GM18858 (cell line): ENCODE results near the gene NRCAM.

Source experiments
- ATAC-seq: cut with Tn5 transposase; IDR thresholded peaks from one replicate; pipeline ENCODE4 v1.9.1; 2021; ENCODE audit not compliant: unreplicated experiment

NRCAM gene

DNA sequence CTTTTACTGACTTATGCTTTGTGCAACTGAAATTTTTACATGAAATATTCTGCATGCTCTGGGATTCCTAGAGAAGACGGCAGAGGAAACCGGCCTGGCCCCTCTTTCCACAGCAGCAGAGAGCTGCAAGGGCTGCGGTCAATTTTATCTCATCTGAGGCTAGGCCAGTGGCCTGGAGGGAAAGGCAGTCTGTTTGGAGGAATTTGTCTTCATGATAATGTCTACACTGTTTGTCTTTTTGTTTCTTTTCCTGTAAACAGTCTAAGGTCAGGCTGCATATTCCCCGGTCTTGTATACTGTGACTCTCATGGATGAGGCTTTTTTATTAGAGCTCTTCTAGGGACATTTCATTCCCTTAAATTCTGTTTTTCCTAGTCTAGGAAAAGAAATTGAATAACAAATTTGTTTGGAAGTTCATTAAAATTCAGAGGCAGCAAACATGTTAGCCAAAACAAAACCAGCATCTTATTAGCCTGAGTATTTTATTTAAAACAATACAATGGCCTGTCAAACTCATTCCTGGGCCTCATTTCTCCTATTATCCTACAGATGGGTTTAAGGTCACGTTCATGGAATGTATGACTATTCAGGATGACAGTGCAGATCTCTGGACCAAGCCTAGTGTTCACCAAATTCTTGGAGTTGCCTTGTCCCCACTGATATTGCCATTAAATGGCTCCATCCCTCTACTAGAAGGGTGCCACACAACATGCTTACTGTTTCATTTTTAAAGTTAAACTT is 352.5 kb downstream of the NRCAM start:
- no peak for ATAC-seq

DNA sequence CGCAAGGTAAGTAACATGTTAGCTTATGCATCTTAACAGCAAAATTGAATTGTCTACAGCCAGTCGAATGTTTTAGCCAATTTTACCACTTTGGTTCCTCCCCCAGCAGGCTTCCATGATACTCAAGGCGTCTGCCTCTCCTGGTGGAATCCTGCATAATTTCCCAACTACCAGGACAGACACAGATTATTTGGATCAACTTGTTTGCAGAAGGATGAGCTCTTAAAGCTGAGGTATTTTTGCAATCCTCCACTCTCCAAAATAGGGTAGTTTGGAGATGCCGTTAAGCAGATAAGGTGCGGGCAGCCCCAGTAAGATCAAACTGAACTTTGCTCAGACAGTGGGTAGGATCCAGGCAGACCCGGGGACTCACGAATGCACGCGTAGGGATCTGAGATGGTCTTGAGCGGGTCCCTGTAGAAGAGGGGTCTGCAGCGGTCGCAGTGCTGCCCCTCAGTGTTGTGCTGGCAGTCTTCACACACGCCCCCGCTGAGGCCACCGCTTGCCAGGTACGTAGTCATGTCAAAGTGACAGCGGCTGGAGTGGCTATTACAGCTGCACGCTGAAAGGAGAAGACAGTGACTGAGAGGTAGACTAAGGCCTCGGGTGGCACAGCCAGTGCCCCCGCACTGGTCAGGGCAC is 353.4 kb downstream of the NRCAM start:
- no peak for ATAC-seq

DNA sequence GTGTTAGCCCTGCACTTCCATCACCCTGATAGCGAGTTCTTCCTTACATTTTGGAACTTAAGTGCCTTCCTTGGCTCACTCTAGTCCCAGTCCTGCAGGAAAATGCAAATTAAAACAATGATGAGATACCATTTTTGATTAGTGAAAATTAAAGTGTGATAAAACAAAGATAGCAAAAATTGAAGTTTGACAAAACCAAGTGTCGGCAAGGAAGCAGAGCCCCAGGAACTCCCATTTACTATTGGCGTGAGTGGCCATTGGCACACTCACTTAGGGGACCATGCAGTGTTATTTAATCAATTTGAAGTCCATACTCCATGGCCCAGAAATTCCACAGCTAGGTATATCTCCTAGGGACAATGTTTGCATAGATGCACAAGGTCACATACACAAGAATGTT is 354.5 kb downstream of the NRCAM start:
- no peak for ATAC-seq

DNA sequence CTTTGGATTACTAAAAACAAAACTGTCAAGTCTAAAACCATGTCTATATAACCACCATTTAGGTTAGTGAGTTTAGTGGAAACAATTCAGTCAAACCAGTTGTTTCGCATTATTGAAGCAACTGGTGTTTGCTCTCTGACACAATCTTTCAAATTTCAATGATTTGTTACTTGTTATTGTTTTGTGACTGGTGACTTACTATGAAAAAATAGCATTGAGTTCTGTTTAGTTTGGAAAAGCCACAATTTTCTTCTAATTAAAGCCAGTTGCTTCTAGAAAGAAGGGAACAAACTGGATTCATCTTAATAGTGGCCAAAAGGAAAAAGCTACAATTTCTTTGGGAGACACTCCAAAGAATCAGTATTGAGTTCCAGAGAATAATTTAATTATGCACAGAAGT is 356.5 kb downstream of the NRCAM start:
- no peak for ATAC-seq

DNA sequence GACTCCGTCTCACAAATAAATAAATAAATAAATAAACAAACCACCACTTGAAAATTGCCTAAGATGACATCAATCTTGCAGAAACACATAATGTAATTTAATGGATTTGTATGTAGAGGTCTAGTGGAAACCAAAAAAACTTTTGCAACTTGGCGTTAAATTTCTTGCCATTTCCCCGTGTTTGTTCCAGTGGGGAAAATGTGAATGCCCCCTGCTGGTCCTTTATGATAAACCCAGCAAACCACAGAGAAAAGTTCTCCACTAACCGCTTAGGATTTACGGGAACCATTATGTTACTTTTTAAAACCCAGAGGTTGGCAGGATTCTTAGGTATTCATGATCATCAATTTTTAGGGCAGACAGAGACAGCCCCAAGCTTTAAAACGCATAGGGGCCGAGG is 358.5 kb downstream of the NRCAM start:
- ATAC-seq = no peak
